HG03066 (cell line): Measurements from ENCODE around the gene KCNMA1.
"Not testable (repeated sequence)": the region's sequence is repeated elsewhere in the genome, so short reads cannot be mapped to it uniquely, and the experiment has no call there.

ENCODE experiments used
- ATAC-seq: cut with Tn5 transposase; IDR thresholded peaks from one replicate; pipeline ENCODE4 v1.9.1; 2021; ENCODE audit warnings: low read depth; ENCODE audit not compliant: unreplicated experiment

KCNMA1 gene

GRCh38 chr10:77664696-77665095 lies 27.1 kb upstream of the KCNMA1 start:
- no peak for ATAC-seq

GRCh38 chr10:77664008-77664407 lies 26.4 kb upstream of the KCNMA1 start:
- no peak for ATAC-seq

GRCh38 chr10:77661674-77662073 lies 24.1 kb upstream of the KCNMA1 start:
- no peak for ATAC-seq

- ATAC-seq, result no peak
These were observed 23.5 kb upstream of the KCNMA1 start for GRCh38 chr10:77661100-77661499.

- ATAC-seq, result not testable (repeated sequence)
These were observed 21.6 kb upstream of the KCNMA1 start for GRCh38 chr10:77659046-77659670.

GRCh38 chr10:77653210-77653609 lies 15.6 kb upstream of the KCNMA1 start:
- no peak for ATAC-seq

- no peak for ATAC-seq
These were observed 12.0 kb upstream of the KCNMA1 start for GRCh38 chr10:77649333-77650331.

GRCh38 chr10:77648472-77648871 lies 10.9 kb upstream of the KCNMA1 start:
- no peak for ATAC-seq

- ATAC-seq, result no peak
These were observed 10.1 kb upstream of the KCNMA1 start for GRCh38 chr10:77647543-77648293.

GRCh38 chr10:77644557-77645243 lies 7.1 kb upstream of the KCNMA1 start:
- ATAC-seq, result no peak

- ATAC-seq, result no peak
These were observed 6.3 kb upstream of the KCNMA1 start for GRCh38 chr10:77643795-77644468.

GRCh38 chr10:77641788-77642397 lies 4.3 kb upstream of the KCNMA1 start:
- no peak for ATAC-seq

- ATAC-seq, result no peak
These were observed 3.7 kb upstream of the KCNMA1 start for GRCh38 chr10:77641344-77641743.

- no peak for ATAC-seq
These were observed 2.6 kb upstream of the KCNMA1 start for GRCh38 chr10:77640167-77640566.

GRCh38 chr10:77639756-77640155 lies 2.1 kb upstream of the KCNMA1 start:
- no peak for ATAC-seq

GRCh38 chr10:77638321-77639101 lies 903 bp upstream of the KCNMA1 start:
- no peak for ATAC-seq

- ATAC-seq, result no peak
These were observed 559 bp downstream of the KCNMA1 start for GRCh38 chr10:77636967-77637531.

GRCh38 chr10:77636282-77636966 lies 1.2 kb downstream of the KCNMA1 start:
- ATAC-seq, result no peak
